ENCODE results near the gene SPEF2. TPM values are rescaled to one million over a fixed set of nuclear protein-coding genes. Genes with fewer than 3 reads are reported as not detected.

SPEF2 gene
- total RNA-seq, 4 donors from 2014 or later: 0.49 to 2.8 (median 1.8) TPM

GRCh38 chr5:35776757-35777156 is 159.1 kb downstream of the SPEF2 start:
- no peak for TF ChIP-seq CTCF (IDR thresholded peaks at IDR 0.05)
- TF ChIP-seq POLR2A (IDR thresholded peaks at IDR 0.05): no peak

GRCh38 chr5:35777358-35778087 is 159.9 kb downstream of the SPEF2 start:
- intact Hi-C loops (cut with DNase I; ENCODE audit: low total_unique reads): loop anchor here (5.0 kb wide), 1 partner anchor 145 kb away; no protein-coding TSS in a partner anchor
- TF ChIP-seq POLR2A (IDR thresholded peaks at IDR 0.05) (no peak), CTCF (IDR thresholded peaks at IDR 0.05) (no peak)
- DNase-seq (ENCODE audit: low spot score in 2 of 2): peak; percentile 65 to 87
- WGBS, 2 donors: 30 to 34% methylated on average over 9 of the region's 9 CpGs
- no peak overlapping the region for H3K4me3 ChIP-seq (ENCODE audit: low read depth, poor library complexity, severe bottlenecking)

More at GRCh38 chr5:35776757-35777156, 159.1 kb downstream of the SPEF2 start:
- no peak overlapping the region for H3K4me3 ChIP-seq (ENCODE audit: low read depth, poor library complexity, severe bottlenecking)
- DNase-seq (ENCODE audit: low spot score in 2 of 2): no peak
- intact Hi-C loops (cut with DNase I; ENCODE audit: low total_unique reads): loop anchor here (5.0 kb wide), 1 partner anchor 146 kb away; no protein-coding TSS in a partner anchor

DNA sequence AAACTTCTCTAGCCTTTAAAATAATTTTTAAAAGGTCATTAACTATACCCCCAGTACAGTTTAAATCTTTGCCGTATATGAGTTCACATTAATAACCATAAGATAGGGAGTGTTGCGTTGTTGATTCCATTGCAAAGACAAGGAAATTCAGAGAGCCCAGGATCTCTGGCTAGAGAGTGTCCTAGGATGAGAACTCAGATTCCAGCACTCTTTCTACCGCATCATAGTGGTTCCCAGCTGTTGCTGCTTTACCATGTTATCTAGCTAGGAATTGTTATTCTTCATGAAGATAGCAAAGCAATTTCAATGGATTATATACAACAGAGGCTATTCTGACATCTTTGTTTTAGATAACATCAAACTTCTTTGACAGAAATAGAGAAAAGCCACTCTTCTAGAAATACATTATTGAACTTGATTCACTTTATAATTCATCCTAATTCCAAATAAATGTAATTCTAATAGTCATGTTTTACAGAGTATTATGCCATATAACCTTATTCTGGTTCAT is 160.7 kb downstream of the SPEF2 start:
- no peak overlapping the region for H3K4me3 ChIP-seq (ENCODE audit: low read depth, poor library complexity, severe bottlenecking)
- 95% methylated on average over 3 of the region's 3 CpGs for WGBS, 2 donors
- DNase-seq (ENCODE audit: low spot score in 2 of 2): no peak
- intact Hi-C loops (cut with DNase I; ENCODE audit: low total_unique reads): loop anchor here (5.0 kb wide), 1 partner anchor 144 kb away; no protein-coding TSS in a partner anchor
- TF ChIP-seq POLR2A (IDR thresholded peaks at IDR 0.05) (no peak), CTCF (IDR thresholded peaks at IDR 0.05) (no peak)

GRCh38 chr5:35780236-35780635 is 162.6 kb downstream of the SPEF2 start:
- intact Hi-C loops (cut with DNase I; ENCODE audit: low total_unique reads): no loop called here
- no peak for DNase-seq (ENCODE audit: low spot score in 2 of 2)
- TF ChIP-seq POLR2A (IDR thresholded peaks at IDR 0.05) (no peak), CTCF (IDR thresholded peaks at IDR 0.05) (no peak)
- no peak overlapping the region for H3K4me3 ChIP-seq (ENCODE audit: low read depth, poor library complexity, severe bottlenecking)
- WGBS, 2 donors: 85% methylated on average over 6 of the region's 6 CpGs

GRCh38 chr5:35781181-35781790 is 163.6 kb downstream of the SPEF2 start:
- intact Hi-C loops (cut with DNase I; ENCODE audit: low total_unique reads): no loop called here
- H3K4me3 ChIP-seq (ENCODE audit: low read depth, poor library complexity, severe bottlenecking): no peak overlapping the region
- no peak for DNase-seq (ENCODE audit: low spot score in 2 of 2)
- 48 to 56% methylated on average over 3 of the region's 3 CpGs for WGBS, 2 donors
- no peak for TF ChIP-seq CTCF (IDR thresholded peaks at IDR 0.05)
- TF ChIP-seq POLR2A (IDR thresholded peaks at IDR 0.05): no peak
